ENCODE results near the gene CDRT4.

The CDRT4 gene

GRCh38 chr17:15431766-15432165 lies 35.7 kb downstream of the CDRT4 start:
- DNase-seq (ENCODE audit: low spot score), result no peak

DNA sequence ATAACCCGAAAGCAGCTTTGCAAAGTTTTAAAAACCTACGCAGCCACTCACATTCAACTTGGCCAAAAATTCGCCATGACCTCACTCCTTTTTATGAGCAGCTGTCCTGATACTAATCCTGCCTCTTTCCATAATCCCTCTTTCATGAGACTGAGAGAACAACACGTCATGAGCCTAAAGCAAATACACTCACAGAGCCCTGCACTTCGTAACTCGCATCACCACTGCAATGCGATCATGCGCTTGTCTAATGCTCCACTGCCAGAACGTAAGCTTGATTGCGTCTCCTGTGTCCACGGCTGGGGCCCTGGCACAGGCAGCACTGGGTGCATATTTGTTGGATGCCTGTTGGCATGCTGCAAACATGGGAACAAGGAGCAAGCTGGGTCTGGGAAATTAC lies 36.2 kb downstream of the CDRT4 start:
- no peak for DNase-seq (ENCODE audit: low spot score)

DNA sequence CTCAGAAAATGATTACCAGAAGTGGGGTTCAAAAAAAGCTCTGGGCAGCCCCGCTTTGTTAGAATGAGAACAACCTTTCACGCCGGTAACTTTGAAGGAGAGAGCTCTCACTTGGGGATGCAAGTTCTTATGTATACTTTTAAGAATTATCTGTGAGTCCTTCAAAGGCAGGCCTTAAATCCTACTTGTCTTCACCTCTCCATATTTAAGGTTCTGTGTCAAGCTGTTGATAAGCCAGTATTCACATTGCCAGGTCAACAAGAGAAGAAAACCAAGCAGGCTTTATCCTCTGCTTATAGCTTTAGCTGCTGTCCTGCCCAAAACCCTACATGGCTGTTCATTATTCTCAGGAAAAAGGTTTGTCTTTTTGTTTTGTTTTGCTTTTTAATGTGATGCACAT lies 42.9 kb downstream of the CDRT4 start:
- DNase-seq (ENCODE audit: low spot score), result no peak

DNA sequence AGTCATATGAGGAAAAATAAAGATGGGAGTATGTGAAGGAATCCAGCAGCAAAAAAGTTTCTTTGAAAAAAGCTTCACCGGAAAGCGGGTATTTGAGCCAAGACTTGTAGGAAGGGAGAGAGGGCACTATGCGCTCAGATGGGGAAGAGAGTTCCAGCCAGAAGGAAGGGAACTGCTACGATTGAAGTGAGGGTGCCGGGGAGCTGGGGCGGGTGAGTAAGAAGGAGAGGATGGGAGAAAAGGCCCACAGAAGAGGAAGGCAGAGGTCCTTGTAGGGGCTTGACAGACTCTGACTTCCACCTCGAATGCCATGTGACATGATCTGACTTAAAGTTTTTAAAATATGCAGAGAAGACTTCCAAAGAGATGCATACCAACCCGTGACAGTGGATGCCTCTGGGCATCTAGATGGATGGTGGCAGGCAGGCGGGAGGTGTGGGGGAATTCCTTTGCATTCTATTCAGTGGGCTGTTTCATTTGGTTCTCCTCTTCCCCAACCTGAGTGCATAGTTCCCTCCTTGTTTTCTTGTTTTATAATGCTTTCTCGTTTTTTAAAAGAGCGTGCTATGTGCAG lies 44.9 kb downstream of the CDRT4 start:
- no peak for DNase-seq (ENCODE audit: low spot score)

- no peak for DNase-seq (ENCODE audit: low spot score)
These were observed 48.6 kb downstream of the CDRT4 start for GRCh38 chr17:15418781-15419180.

- DNase-seq (ENCODE audit: low spot score), result no peak
These were observed 52.7 kb downstream of the CDRT4 start for GRCh38 chr17:15414532-15415306.

- no peak for DNase-seq (ENCODE audit: low spot score)
These were observed 54.2 kb downstream of the CDRT4 start for GRCh38 chr17:15413101-15413771.

- DNase-seq (ENCODE audit: low spot score), result no peak
These were observed 54.8 kb downstream of the CDRT4 start for GRCh38 chr17:15412606-15413005.

DNA sequence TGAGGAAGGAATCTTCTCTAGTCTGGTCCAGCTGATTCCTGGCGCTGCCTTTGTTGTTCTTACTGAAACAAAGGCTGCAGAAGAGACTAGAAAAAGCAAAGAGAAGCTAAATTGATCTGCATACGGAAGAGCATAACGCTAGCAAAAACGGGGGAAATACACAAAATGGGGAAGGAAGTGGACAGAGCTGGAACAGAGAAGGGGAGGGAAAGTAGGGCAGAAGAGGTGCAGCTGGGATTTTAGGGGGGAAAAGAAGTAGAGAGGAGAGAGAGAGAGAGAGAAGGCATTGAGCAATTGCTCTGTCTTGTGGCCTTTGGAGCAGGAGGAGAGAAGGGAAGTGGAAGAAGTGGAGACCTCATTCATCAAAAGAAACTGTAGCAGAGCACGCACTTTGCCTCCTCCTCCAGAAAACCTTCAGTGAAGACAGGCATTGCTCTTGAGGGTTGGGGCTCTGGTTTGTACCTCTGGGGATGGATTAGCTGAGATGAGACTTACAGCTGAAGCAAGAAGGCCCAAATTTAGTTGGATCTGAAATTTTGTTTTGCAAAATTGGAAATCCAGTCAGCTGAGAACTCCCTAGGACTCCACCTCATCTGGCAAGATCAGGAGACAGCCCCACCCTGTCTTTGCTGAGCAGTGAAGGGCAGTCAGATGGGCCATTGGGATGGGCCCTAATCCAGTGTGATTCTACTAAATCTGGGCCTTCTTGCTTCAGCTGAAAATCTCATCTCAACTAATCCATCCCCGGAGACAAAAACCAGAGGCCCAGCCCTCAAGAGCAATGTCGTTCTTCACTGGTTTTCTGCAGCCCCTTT lies 55.8 kb downstream of the CDRT4 start:
- no peak for DNase-seq (ENCODE audit: low spot score)

- no peak for DNase-seq (ENCODE audit: low spot score)
These were observed 57.6 kb downstream of the CDRT4 start for GRCh38 chr17:15409721-15410250.

GRCh38 chr17:15408803-15409202 lies 58.6 kb downstream of the CDRT4 start:
- DNase-seq (ENCODE audit: low spot score), result no peak

GRCh38 chr17:15406081-15406480 lies 61.3 kb downstream of the CDRT4 start:
- DNase-seq (ENCODE audit: low spot score), result no peak

DNA sequence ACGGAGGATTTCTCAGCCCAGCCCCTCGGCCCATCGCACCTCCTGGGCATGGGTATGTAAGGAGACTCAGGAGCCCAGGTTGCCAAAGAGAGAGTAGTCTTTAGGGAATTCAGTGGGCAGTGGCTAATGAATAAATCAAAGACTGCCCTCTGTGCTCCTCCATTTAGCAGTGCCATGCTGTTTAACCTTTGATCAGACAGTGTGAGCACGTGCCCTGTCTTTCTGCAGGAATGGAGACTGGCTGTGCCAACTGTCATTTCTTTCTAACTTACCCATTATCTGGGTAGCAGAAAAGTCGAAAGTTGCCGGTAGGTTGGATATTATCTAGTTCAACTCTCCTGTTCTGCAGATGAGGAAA lies 62.4 kb downstream of the CDRT4 start:
- DNase-seq (ENCODE audit: low spot score), result no peak

GRCh38 chr17:15404106-15405057 lies 63.0 kb downstream of the CDRT4 start:
- DNase-seq (ENCODE audit: low spot score), result no peak

GRCh38 chr17:15403276-15403939 lies 64.0 kb downstream of the CDRT4 start:
- no peak for DNase-seq (ENCODE audit: low spot score)

GRCh38 chr17:15399443-15399842 lies 68.0 kb downstream of the CDRT4 start:
- no peak for DNase-seq (ENCODE audit: low spot score)

GRCh38 chr17:15398736-15399331 lies 68.6 kb downstream of the CDRT4 start:
- no peak for DNase-seq (ENCODE audit: low spot score)

GRCh38 chr17:15398291-15398690 lies 69.1 kb downstream of the CDRT4 start:
- no peak for DNase-seq (ENCODE audit: low spot score)

- no peak for DNase-seq (ENCODE audit: low spot score)
These were observed 69.8 kb downstream of the CDRT4 start for GRCh38 chr17:15397620-15398019.

DNA sequence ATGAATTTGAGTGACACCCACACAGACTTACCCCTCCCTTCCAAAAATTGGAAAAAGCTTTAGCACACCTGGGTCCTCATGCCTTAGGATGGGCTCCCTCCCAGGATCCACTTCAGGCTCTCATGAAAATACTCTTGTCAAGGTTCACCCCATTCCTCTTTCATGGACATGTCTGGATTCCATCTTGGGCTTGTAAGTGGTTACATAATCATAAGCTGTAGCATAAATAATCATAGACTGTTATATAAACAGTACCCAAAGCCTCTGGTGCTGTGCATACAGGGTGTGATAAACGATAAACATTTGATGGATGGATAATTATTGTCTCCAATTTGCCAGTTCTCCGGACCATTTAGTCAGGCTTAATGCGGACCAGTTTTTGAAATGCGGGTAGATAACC lies 72.3 kb downstream of the CDRT4 start:
- DNase-seq (ENCODE audit: low spot score), result no peak
